Activated CD8-positive, alpha-beta T cell treated with anti-CD3 and anti-CD28 coated beads, Interleukin-2, amount 10 ng/mL, durations not matched to agents 7 days and 5 days (primary cell): ENCODE measurements around the gene CFAP100. TPM values are rescaled to one million over a fixed set of nuclear protein-coding genes. Genes with fewer than 3 reads are reported as not detected.

Experiments
- ATAC-seq: fragments of 150-1000 bp; cut with Tn5 transposase; one replicate; pipeline ENCODE4 v1.10.0; 2021; ENCODE audit warnings: moderate library complexity
- CTCF ChIA-PET: fragments of 350-600 bp; sonication (Branson Sonifier 250); formaldehyde crosslinking; loops from one replicate; lab custom pipeline; 2021; ENCODE audit warnings: antibody characterized with exemption; lab: Charles Lee
- POLR2A ChIA-PET: fragments of 350-600 bp; sonication (Branson Sonifier 250); formaldehyde crosslinking; loops from one replicate; lab custom pipeline; 2021; ENCODE audit warnings: antibody characterized with exemption; lab: Charles Lee
- DNase-seq: peaks from one replicate; pipeline ENCODE4 v3.0.0-alpha.2; 2020
- H3K27ac Mint-ChIP-seq: one replicate; pipeline ENCODE4 v1.8.0; 2021; ENCODE audit warnings: mild to moderate bottlenecking, mixed read lengths
- H3K27me3 Mint-ChIP-seq: one replicate; pipeline ENCODE4 v1.8.0; 2021; ENCODE audit warnings: low read depth, mixed read lengths
- H3K36me3 Mint-ChIP-seq: one replicate; pipeline ENCODE4 v1.8.0; 2021; ENCODE audit warnings: low read depth, mixed read lengths
- H3K4me1 Mint-ChIP-seq: one replicate; pipeline ENCODE4 v1.8.0; 2021; ENCODE audit warnings: low read depth, mixed read lengths
- H3K4me3 Mint-ChIP-seq: one replicate; pipeline ENCODE4 v1.8.0; 2021; ENCODE audit warnings: mild to moderate bottlenecking, mixed read lengths
- H3K9me3 Mint-ChIP-seq: one replicate; pipeline ENCODE4 v1.8.0; 2022; ENCODE audit warnings: mixed read lengths; ENCODE audit not compliant: insufficient read depth
- total RNA-seq, 2 experiments: library from RNA; stranded (reverse); gene quantifications; one replicate each; pipeline ENCODE4 v1.2.3, GENCODE V29; 2021

CFAP100 gene
- total RNA-seq, 2 experiments from 2014 or later, result not detected

GRCh38 chr3:126446791-126447190 lies 52.1 kb downstream of the CFAP100 start:
- ChIA-PET POLR2A (no interaction called here), CTCF (no interaction called here)
- Mint-ChIP-seq H3K27ac (no peak overlapping the region), H3K36me3 (peaks cover 12% of the 10 kb centered on the region), H3K9me3 (no peaks in the 10 kb centered on the region), H3K4me3 (no peak overlapping the region), H3K27me3 (no peaks in the 10 kb centered on the region), H3K4me1 (no peaks in the 10 kb centered on the region)
- DNase-seq, result no peak
- ATAC-seq, result no peak

GRCh38 chr3:126447456-126448106 lies 52.9 kb downstream of the CFAP100 start:
- ChIA-PET CTCF (no interaction called here), POLR2A (no interaction called here)
- ATAC-seq, result no peak
- no peak for DNase-seq
- Mint-ChIP-seq H3K4me1 (no peaks in the 10 kb centered on the region), H3K27ac (no peak overlapping the region), H3K27me3 (no peaks in the 10 kb centered on the region), H3K36me3 (peaks cover 13% of the 10 kb centered on the region), H3K9me3 (no peaks in the 10 kb centered on the region), H3K4me3 (no peak overlapping the region)

- CTCF ChIA-PET, result no interaction called here
- Mint-ChIP-seq H3K36me3 (peaks cover 11% of the 10 kb centered on the region), H3K27ac (no peak overlapping the region), H3K9me3 (no peaks in the 10 kb centered on the region), H3K27me3 (no peaks in the 10 kb centered on the region), H3K4me1 (no peaks in the 10 kb centered on the region), H3K4me3 (no peak overlapping the region)
- ATAC-seq (no peak), DNase-seq (no peak)
- POLR2A ChIA-PET, result no interaction called here
These were observed 53.6 kb downstream of the CFAP100 start for GRCh38 chr3:126448136-126448892.

- no peak overlapping the region for H3K27ac Mint-ChIP-seq
- ATAC-seq (no peak), DNase-seq (no peak)
- H3K4me3 Mint-ChIP-seq, result no peak overlapping the region
- ChIA-PET POLR2A (no interaction called here), CTCF (no interaction called here)
- no peaks in the 10 kb centered on the region for H3K27me3 Mint-ChIP-seq
- peaks cover 11% of the 10 kb centered on the region for H3K36me3 Mint-ChIP-seq
- H3K9me3 Mint-ChIP-seq, result no peaks in the 10 kb centered on the region
- no peaks in the 10 kb centered on the region for H3K4me1 Mint-ChIP-seq
These were observed 54.1 kb downstream of the CFAP100 start for GRCh38 chr3:126448893-126449180.

GRCh38 chr3:126449621-126450051 lies 54.9 kb downstream of the CFAP100 start:
- H3K4me3 Mint-ChIP-seq, result no peak overlapping the region
- H3K4me1 Mint-ChIP-seq, result no peaks in the 10 kb centered on the region
- H3K27me3 Mint-ChIP-seq, result no peaks in the 10 kb centered on the region
- ATAC-seq (no peak), DNase-seq (no peak)
- ChIA-PET CTCF (no interaction called here), POLR2A (no interaction called here)
- H3K36me3 Mint-ChIP-seq, result peaks cover 15% of the 10 kb centered on the region
- H3K9me3 Mint-ChIP-seq, result no peaks in the 10 kb centered on the region
- peak overlapping the region; percentile 43 for H3K27ac Mint-ChIP-seq

- Mint-ChIP-seq H3K27ac (no peak overlapping the region), H3K27me3 (no peaks in the 10 kb centered on the region), H3K36me3 (peaks cover 17% of the 10 kb centered on the region), H3K4me1 (no peaks in the 10 kb centered on the region), H3K9me3 (no peaks in the 10 kb centered on the region), H3K4me3 (no peak overlapping the region)
- CTCF ChIA-PET, result no interaction called here
- DNase-seq (no peak), ATAC-seq (no peak)
- POLR2A ChIA-PET, result no interaction called here
These were observed 55.5 kb downstream of the CFAP100 start for GRCh38 chr3:126450219-126450618.

- Mint-ChIP-seq H3K27ac (peak overlapping the region; percentile 34), H3K27me3 (no peaks in the 10 kb centered on the region), H3K9me3 (no peaks in the 10 kb centered on the region), H3K36me3 (peaks cover 19% of the 10 kb centered on the region), H3K4me1 (no peaks in the 10 kb centered on the region), H3K4me3 (no peak overlapping the region)
- DNase-seq, result no peak
- ChIA-PET CTCF (no interaction called here), POLR2A (no interaction called here)
- ATAC-seq, result no peak
These were observed 56.0 kb downstream of the CFAP100 start for GRCh38 chr3:126450744-126451143.

- CTCF ChIA-PET, result no interaction called here
- POLR2A ChIA-PET, result no interaction called here
- DNase-seq (no peak), ATAC-seq (no peak)
- Mint-ChIP-seq H3K9me3 (no peaks in the 10 kb centered on the region), H3K27me3 (no peaks in the 10 kb centered on the region), H3K4me1 (no peaks in the 10 kb centered on the region), H3K36me3 (peaks cover 19% of the 10 kb centered on the region), H3K27ac (no peak overlapping the region), H3K4me3 (no peak overlapping the region)
These were observed 56.8 kb downstream of the CFAP100 start for GRCh38 chr3:126451511-126451910.

- H3K4me1 Mint-ChIP-seq, result no peaks in the 10 kb centered on the region
- no peak overlapping the region for H3K4me3 Mint-ChIP-seq
- ATAC-seq (no peak), DNase-seq (no peak)
- CTCF ChIA-PET, result no interaction called here
- POLR2A ChIA-PET, result no interaction called here
- H3K9me3 Mint-ChIP-seq, result no peaks in the 10 kb centered on the region
- no peak overlapping the region for H3K27ac Mint-ChIP-seq
- peaks cover 22% of the 10 kb centered on the region for H3K36me3 Mint-ChIP-seq
- no peaks in the 10 kb centered on the region for H3K27me3 Mint-ChIP-seq
These were observed 57.5 kb downstream of the CFAP100 start for GRCh38 chr3:126452213-126452612.

- Mint-ChIP-seq H3K4me3 (no peak overlapping the region), H3K9me3 (no peaks in the 10 kb centered on the region), H3K36me3 (peaks cover 31% of the 10 kb centered on the region), H3K27ac (no peak overlapping the region), H3K27me3 (no peaks in the 10 kb centered on the region), H3K4me1 (no peaks in the 10 kb centered on the region)
- ChIA-PET POLR2A (no interaction called here), CTCF (no interaction called here)
- DNase-seq, result no peak
- ATAC-seq, result no peak
These were observed 59.3 kb downstream of the CFAP100 start for GRCh38 chr3:126454025-126454424.

GRCh38 chr3:126454437-126455198 lies 59.9 kb downstream of the CFAP100 start:
- no peak for DNase-seq
- Mint-ChIP-seq H3K36me3 (peaks cover 34% of the 10 kb centered on the region), H3K27ac (no peak overlapping the region), H3K9me3 (no peaks in the 10 kb centered on the region), H3K27me3 (no peaks in the 10 kb centered on the region), H3K4me3 (no peak overlapping the region), H3K4me1 (no peaks in the 10 kb centered on the region)
- ChIA-PET CTCF (no interaction called here), POLR2A (no interaction called here)
- no peak for ATAC-seq

- ChIA-PET POLR2A (no interaction called here), CTCF (no interaction called here)
- no peak for DNase-seq
These were observed 61.5 kb downstream of the CFAP100 start for GRCh38 chr3:126456211-126456610.

More at GRCh38 chr3:126456211-126456610, 61.5 kb downstream of the CFAP100 start:
- peaks cover 40% of the 10 kb centered on the region for H3K36me3 Mint-ChIP-seq
- no peak overlapping the region for H3K4me3 Mint-ChIP-seq
- ATAC-seq, result no peak
- H3K27me3 Mint-ChIP-seq, result no peaks in the 10 kb centered on the region
- no peak overlapping the region for H3K27ac Mint-ChIP-seq
- no peaks in the 10 kb centered on the region for H3K9me3 Mint-ChIP-seq
- H3K4me1 Mint-ChIP-seq, result no peaks in the 10 kb centered on the region
